GM12878 (cell line): ENCODE data around the gene ZNF470. TPM values are rescaled to one million over a fixed set of nuclear protein-coding genes. Genes with fewer than 3 reads are reported as not detected.

Experiments used
- ATAC-seq: fragments of 200-7000 bp; cut with Tn5 transposase; 3 replicates; pipeline ENCODE4 v1.9.1; 2020; ENCODE audit warnings: mild to moderate bottlenecking, moderate library complexity
- BruUV-seq: library from RNA; stranded (reverse); fragments of 400-500 nt; replicated peaks from 2 replicates; lab custom pipeline; 2021; lab: Mats Ljungman, UMichigan
- CTCF ChIA-PET: fragments of 300-600 bp; sonication (Branson Sonifier 250); formaldehyde crosslinking; extraction: SDS; loops from one replicate; lab custom pipeline; 2021; ENCODE audit warnings: inconsistent platforms; lab: Yijun Ruan, JAX
- POLR2A ChIA-PET: fragments of 350-600 bp; formaldehyde crosslinking; extraction: SDS; loops from one replicate; lab custom pipeline; 2021; ENCODE audit warnings: inconsistent platforms; lab: Charles Lee
- RAD21 ChIA-PET: fragments of 300-600 bp; sonication (Branson Sonifier 250); formaldehyde crosslinking; loops from one replicate; lab custom pipeline; 2023; ENCODE audit warnings: antibody characterized with exemption; ENCODE audit not compliant: unreplicated experiment; lab: Charles Lee
- SMC1A ChIA-PET: fragments of 300-600 bp; sonication (Branson Sonifier 250); formaldehyde crosslinking; loops from one replicate; lab custom pipeline; 2023; ENCODE audit not compliant: unreplicated experiment, uncharacterized antibody; lab: Charles Lee
- DNase-seq: peaks from one replicate; pipeline ENCODE4 v3.0.0-alpha.2; 2011; ENCODE audit warnings: low read depth, low spot score
- FAIRE-seq: peaks from 3 replicates; lab custom pipeline; 2011; peaks lifted over from hg19 to GRCh38; lab: Jason Lieb, UNC
- H2AFZ ChIP-seq: 2 replicates; pipeline ENCODE4 v1.6.0; 2011; ENCODE audit warnings: low read depth, low read length, control low read depth; ENCODE audit not compliant: control insufficient read depth
- H3K27ac ChIP-seq: 2 replicates; pipeline ENCODE4 v1.5.1; 2011; ENCODE audit warnings: control low read depth; ENCODE audit not compliant: control insufficient read depth, insufficient read depth
- H3K27me3 ChIP-seq, 2 experiments: replicated peaks in 1 of 2; 2 replicates each; pipeline versions ENCODE4 v1.6.0 to v1.6.1; 2011; ENCODE audit warnings: low read length in 1 of 2; ENCODE audit not compliant: control insufficient read depth in 2 of 2, insufficient read depth in 2 of 2
- H3K36me3 ChIP-seq, 2 experiments: 2 replicates each; pipeline ENCODE4 v1.5.1; 2011; ENCODE audit warnings: low read length in 1 of 2; ENCODE audit not compliant: control insufficient read depth in 2 of 2, insufficient read depth in 2 of 2
- H3K4me1 ChIP-seq: 2 replicates; pipeline ENCODE4 v1.6.1; 2011; ENCODE audit warnings: mild to moderate bottlenecking, low read length, moderate library complexity, mixed read lengths; ENCODE audit not compliant: control insufficient read depth, insufficient read depth
- H3K4me2 ChIP-seq: 2 replicates; pipeline ENCODE4 v1.6.0; 2011; ENCODE audit warnings: control low read depth; ENCODE audit not compliant: control insufficient read depth, insufficient read depth
- H3K4me3 ChIP-seq: fragments of 200-600 bp; sonication (generic); 2 replicates; pipeline ENCODE4 v1.5.1; 2016
- H3K79me2 ChIP-seq: 2 replicates; pipeline ENCODE4 v1.6.0; 2011; ENCODE audit warnings: low read length; ENCODE audit not compliant: control insufficient read depth, insufficient read depth
- H3K9ac ChIP-seq: 2 replicates; pipeline ENCODE4 v1.8.0; 2011; ENCODE audit warnings: low read length, control low read depth, mixed read lengths; ENCODE audit not compliant: control insufficient read depth, insufficient read depth
- H3K9me3 ChIP-seq: replicated peaks from 3 replicates; pipeline ENCODE4 v1.5.1; 2011; ENCODE audit warnings: mild to moderate bottlenecking, low read length; ENCODE audit not compliant: control insufficient read depth, insufficient read depth
- H4K20me1 ChIP-seq: 2 replicates; pipeline ENCODE4 v1.6.0; 2011; ENCODE audit not compliant: control insufficient read depth, insufficient read depth
- BMI1 ChIP-seq: fragments of 450-650 bp; IDR thresholded peaks from 2 replicates; pipeline ENCODE4 v1.6.1; 2016; ENCODE audit warnings: mild to moderate bottlenecking, moderate library complexity, borderline replicate concordance
- CTCF ChIP-seq, 3 experiments: IDR thresholded peaks in 2 of 3; conservative IDR thresholded peaks in 1 of 3; 2 replicates each; pipeline ENCODE4 v1.5.1; 2011; ENCODE audit warnings: low read depth in 3 of 3, low read length in 3 of 3, mild to moderate bottlenecking in 3 of 3, control low read depth in 2 of 3, moderate library complexity in 2 of 3, inconsistent platforms in 1 of 3, mixed read lengths in 1 of 3; ENCODE audit not compliant: control insufficient read depth in 2 of 3, insufficient read depth in 1 of 3; ENCODE audit errors: extremely low read depth in 1 of 3
- FOXK2 ChIP-seq: fragments of 450-650 bp; IDR thresholded peaks from 2 replicates; pipeline ENCODE4 v1.6.1; 2017; ENCODE audit warnings: mild to moderate bottlenecking, moderate library complexity
- HCFC1 ChIP-seq: fragments of 150-350 bp; IDR thresholded peaks from 2 replicates; pipeline ENCODE4 v1.6.1; 2014; ENCODE audit warnings: low read length
- HDGF ChIP-seq: fragments of 450-650 bp; IDR thresholded peaks from 2 replicates; pipeline ENCODE4 v1.6.1; 2016; ENCODE audit warnings: antibody characterized with exemption
- JUND ChIP-seq: IDR thresholded peaks from 2 replicates; pipeline ENCODE4 v1.6.1; 2012; ENCODE audit warnings: low read depth, mild to moderate bottlenecking, low read length, improper control_type of control experiment, moderate library complexity
- KLF5 ChIP-seq: fragments of 450-650 bp; IDR thresholded peaks from 2 replicates; pipeline ENCODE4 v1.6.1; 2014; ENCODE audit warnings: mild to moderate bottlenecking; ENCODE audit not compliant: partially characterized antibody
- MEF2A ChIP-seq: IDR thresholded peaks from 2 replicates; pipeline ENCODE4 v1.6.1; 2011; ENCODE audit warnings: low read depth, mild to moderate bottlenecking, low read length, moderate library complexity; ENCODE audit not compliant: insufficient read depth
- NR2C1 ChIP-seq: fragments of 450-650 bp; IDR thresholded peaks from 2 replicates; pipeline ENCODE4 v1.6.1; 2017; ENCODE audit warnings: antibody characterized with exemption, mild to moderate bottlenecking, moderate library complexity
- POLR2AphosphoS5 ChIP-seq: IDR thresholded peaks from 2 replicates; pipeline ENCODE4 v1.6.1; 2011; ENCODE audit warnings: mild to moderate bottlenecking, low read length, inconsistent platforms
- SP1 ChIP-seq: IDR thresholded peaks from one replicate; pipeline ENCODE4 v1.6.1; 2011; ENCODE audit warnings: low read depth, low read length
- SREBF2 ChIP-seq: IDR thresholded peaks from 2 replicates; pipeline ENCODE4 v1.6.1; 2012; ENCODE audit warnings: mild to moderate bottlenecking, low read length
- SRF ChIP-seq, 2 experiments: IDR thresholded peaks; 2 replicates each; pipeline ENCODE4 v1.6.1; 2011; ENCODE audit warnings: low read depth in 2 of 2, low read length in 2 of 2, mild to moderate bottlenecking in 1 of 2, moderate library complexity in 1 of 2
- STAT3 ChIP-seq: IDR thresholded peaks from 2 replicates; pipeline ENCODE4 v1.6.1; 2011; ENCODE audit warnings: low read depth, low read length, improper control_type of control experiment
- TBL1XR1 ChIP-seq: IDR thresholded peaks from 2 replicates; pipeline ENCODE4 v1.6.1; 2012; ENCODE audit warnings: low read depth, low read length, improper control_type of control experiment
- ZNF622 ChIP-seq: fragments of 450-650 bp; IDR thresholded peaks from 2 replicates; pipeline ENCODE4 v1.6.1; 2017; ENCODE audit warnings: mild to moderate bottlenecking, inconsistent platforms
- ZNF687 ChIP-seq: fragments of 450-650 bp; IDR thresholded peaks from 2 replicates; pipeline ENCODE4 v1.6.1; 2017; ENCODE audit warnings: mild to moderate bottlenecking, moderate library complexity
- WGBS: methylation state at CpG from one replicate; pipeline ENCODE4 v1.1.6; 2016; ENCODE audit warnings: low lambda C conversion rate; ENCODE audit not compliant: insufficient replicate concordance, insufficient coverage; ENCODE audit errors: missing lambda C conversion rate; 5-methylcytosine and 5-hydroxymethylcytosine counted together
- in situ Hi-C: fragments of 300-500 bp; cut with MboI; formaldehyde crosslinking; loops from 9 replicates; pipeline ENCODE4 v1.14.3; 2018; ENCODE audit warnings: mixed read lengths
- intact Hi-C: fragments of 100-400 bp; cut with micrococcal nuclease; formaldehyde crosslinking; loops from one replicate; pipeline ENCODE4 v1.14.2; 2022; ENCODE audit not compliant: unreplicated experiment
- polyA plus RNA-seq, 11 experiments: library from polyadenylated mRNA; depleted of rRNA in 4 of 11; unstranded in 6 of 11; stranded (reverse) in 5 of 11; fragments of >200 nt; fragmentation: Nextera tagmentation in 4 of 11; fragmentation: Illumina TruSeq in 1 of 11; extraction: Ambion mirVana in 4 of 11; extraction: Trizol in 1 of 11; gene quantifications; 1 replicate in 1 of 11; 2 replicates in 10 of 11; pipeline versions ENCODE4 v1.2.1 to v1.2.3, GENCODE V29; 2011 to 2016; ENCODE audit warnings: inconsistent platforms in 2 of 11, missing spikeins in 2 of 11, low read depth in 1 of 11
- total RNA-seq, 4 experiments: library from RNA; depleted of rRNA in 3 of 4; stranded (reverse); fragments of >200 nt in 3 of 4; fragmentation: Illumina TruSeq in 1 of 4; extraction: Trizol in 1 of 4; gene quantifications; 2 replicates each; pipeline versions ENCODE4 v1.2.1 to v1.2.3, GENCODE V29; 2013 to 2021
- TF ChIP-seq, protein P1 (sequence below): IDR thresholded peaks from 2 replicates; pipeline ENCODE4 v1.6.1; 2011; ENCODE audit warnings: low read depth, low read length, improper control_type of control experiment, borderline replicate concordance

Gene ZNF470
- total and polyA plus RNA-seq, 10 of the 15 experiments (the other 5 are each of a cell fraction or from before 2014, with no cell fraction given) = 0.16 to 1.4 (median 0.56) TPM

DNA sequence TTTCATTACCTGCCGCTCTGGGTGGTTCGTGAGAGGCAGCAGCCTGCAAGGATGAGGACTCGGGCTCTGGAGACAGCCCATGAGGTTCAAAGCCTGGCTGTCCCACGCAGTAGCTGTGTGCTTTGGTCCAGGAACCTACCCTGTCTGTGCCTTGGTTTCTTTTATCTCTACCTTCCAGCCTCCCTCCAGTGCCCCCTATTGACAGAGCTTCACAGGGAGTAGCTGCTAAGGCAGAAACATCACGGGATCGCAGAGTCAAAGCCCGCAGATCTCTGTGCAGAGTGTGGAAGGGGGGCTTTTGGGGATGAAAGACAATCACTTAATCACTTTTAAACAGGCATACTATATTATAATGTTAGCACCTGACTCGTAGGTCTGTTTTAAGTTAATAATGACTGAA, 44.0 kb downstream of the ZNF470 start:
- DNase-seq = no peak
- ChIA-PET POLR2A (no interaction called here), SMC1A (no interaction called here), CTCF (no interaction called here), RAD21 (no interaction called here)
- no peak overlapping the region for H3K27ac ChIP-seq
- BruUV-seq = no TSS peak
- no peak overlapping the region for H3K4me2 ChIP-seq
- H2AFZ ChIP-seq = no peak overlapping the region
- no peaks in the 10 kb centered on the region for H3K4me1 ChIP-seq
- FAIRE-seq = no peak
- H3K36me3 ChIP-seq = no peaks in the 10 kb centered on the region
- intact Hi-C loops = no loop called here
- in situ Hi-C loops = no loop called here
- H3K4me3 ChIP-seq = no peak overlapping the region
- no peaks in the 10 kb centered on the region for H4K20me1 ChIP-seq
- WGBS = 85% methylated on average over 8 of the region's 8 CpGs
- H3K79me2 ChIP-seq = no peaks in the 10 kb centered on the region
- H3K9ac ChIP-seq = no peak overlapping the region
- H3K27me3 ChIP-seq = no peaks in the 10 kb centered on the region
- ATAC-seq = no peak
- TF ChIP-seq TBL1XR1 = no peak
- TF ChIP-seq ZNF622 = no peak
- no peak for TF ChIP-seq FOXK2
- TF ChIP-seq, protein P1, sequence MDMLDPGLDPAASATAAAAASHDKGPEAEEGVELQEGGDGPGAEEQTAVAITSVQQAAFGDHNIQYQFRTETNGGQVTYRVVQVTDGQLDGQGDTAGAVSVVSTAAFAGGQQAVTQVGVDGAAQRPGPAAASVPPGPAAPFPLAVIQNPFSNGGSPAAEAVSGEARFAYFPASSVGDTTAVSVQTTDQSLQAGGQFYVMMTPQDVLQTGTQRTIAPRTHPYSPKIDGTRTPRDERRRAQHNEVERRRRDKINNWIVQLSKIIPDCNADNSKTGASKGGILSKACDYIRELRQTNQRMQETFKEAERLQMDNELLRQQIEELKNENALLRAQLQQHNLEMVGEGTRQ = no peak
- no peak for TF ChIP-seq CTCF (IDR thresholded peaks at IDR 0.05 in 2 of 3, conservative IDR thresholded peaks at IDR 0.05 in 1 of 3; ENCODE audit: control insufficient read depth in 2 of 3, extremely low read depth in 1 of 3, insufficient read depth in 1 of 3, low read depth in 3 of 3, low read length in 3 of 3)
- TF ChIP-seq HDGF = no peak
- no peak for TF ChIP-seq SRF (IDR thresholded peaks at IDR 0.05; ENCODE audit: low read depth in 2 of 2, low read length in 2 of 2)
- no peak for TF ChIP-seq ZNF687
- no peak for TF ChIP-seq BMI1
- no peak for TF ChIP-seq STAT3
- no peak for TF ChIP-seq HCFC1
- TF ChIP-seq MEF2A = no peak
- TF ChIP-seq POLR2AphosphoS5 = no peak
- no peak for TF ChIP-seq SREBF2
- TF ChIP-seq SP1 = no peak
- TF ChIP-seq NR2C1 = no peak
- no peak for TF ChIP-seq JUND
- no peak for TF ChIP-seq KLF5
- H3K9me3 ChIP-seq = peaks cover 2% of the 10 kb centered on the region; the same call in 2 of the 3 replicates
